GM18499 (cell line): ENCODE measurements around the gene PPP1R9A.

Source experiments
- ATAC-seq: cut with Tn5 transposase; IDR thresholded peaks from one replicate; pipeline ENCODE4 v1.9.1; 2021; ENCODE audit warnings: moderate number of reproducible peaks; ENCODE audit not compliant: insufficient read depth, unreplicated experiment

PPP1R9A gene

GRCh38 chr7:95155965-95156364 is 248.6 kb downstream of the PPP1R9A start:
- ATAC-seq = no peak

- ATAC-seq = no peak
These were observed 250.0 kb downstream of the PPP1R9A start for GRCh38 chr7:95157381-95157780.

- no peak for ATAC-seq
These were observed 262.3 kb downstream of the PPP1R9A start for GRCh38 chr7:95169678-95170077.

- no peak for ATAC-seq
These were observed 265.0 kb downstream of the PPP1R9A start for GRCh38 chr7:95172420-95172819.

GRCh38 chr7:95190515-95190914 is 283.1 kb downstream of the PPP1R9A start:
- ATAC-seq = no peak

GRCh38 chr7:95191795-95192194 is 284.4 kb downstream of the PPP1R9A start:
- no peak for ATAC-seq

GRCh38 chr7:95198863-95199262 is 291.5 kb downstream of the PPP1R9A start:
- no peak for ATAC-seq

GRCh38 chr7:95199779-95200558 is 292.6 kb downstream of the PPP1R9A start:
- ATAC-seq = no peak

GRCh38 chr7:95200741-95201140 is 293.3 kb downstream of the PPP1R9A start:
- ATAC-seq = no peak

- ATAC-seq = no peak
These were observed 294.3 kb downstream of the PPP1R9A start for GRCh38 chr7:95201727-95202126.

- no peak for ATAC-seq
These were observed 297.2 kb downstream of the PPP1R9A start for GRCh38 chr7:95204618-95205017.

GRCh38 chr7:95205665-95206225 is 298.4 kb downstream of the PPP1R9A start:
- no peak for ATAC-seq

GRCh38 chr7:95209276-95209675 is 301.9 kb downstream of the PPP1R9A start:
- no peak for ATAC-seq

- no peak for ATAC-seq
These were observed 302.4 kb downstream of the PPP1R9A start for GRCh38 chr7:95209788-95210187.

- ATAC-seq = no peak
These were observed 305.8 kb downstream of the PPP1R9A start for GRCh38 chr7:95213148-95213547.

GRCh38 chr7:95213809-95214492 is 306.6 kb downstream of the PPP1R9A start:
- no peak for ATAC-seq

- ATAC-seq = no peak
These were observed 312.3 kb downstream of the PPP1R9A start for GRCh38 chr7:95219721-95220120.

GRCh38 chr7:95220328-95220727 is 312.9 kb downstream of the PPP1R9A start:
- ATAC-seq = no peak

GRCh38 chr7:95225301-95225700 is 317.9 kb downstream of the PPP1R9A start:
- no peak for ATAC-seq

- ATAC-seq = no peak
These were observed 321.9 kb downstream of the PPP1R9A start for GRCh38 chr7:95229301-95229700.

- no peak for ATAC-seq
These were observed 331.0 kb downstream of the PPP1R9A start for GRCh38 chr7:95238252-95238943.
